Smooth muscle cell (in vitro differentiated cells): Measurements from ENCODE around the gene ATM. TPM values are rescaled to one million over a fixed set of nuclear protein-coding genes. Genes with fewer than 3 reads are reported as not detected.
"Not testable (repeated sequence)": the region's sequence is repeated elsewhere in the genome, so short reads cannot be mapped to it uniquely, and the experiment has no call there.

Experiments used
- DNase-seq: peaks from one replicate; lab custom pipeline; 2025; ENCODE audit not compliant: unreplicated experiment; lab: John Stamatoyannopoulos, UW
- H2AFZ ChIP-seq: fragments of 200-600 bp; sonication (generic); 2 replicates; pipeline ENCODE4 v1.6.0; 2016; ENCODE audit warnings: antibody characterized with exemption, low read depth, mild to moderate bottlenecking
- H3F3A ChIP-seq: fragments of 200-600 bp; sonication (generic); 2 replicates; pipeline ENCODE4 v1.6.0; 2017; ENCODE audit warnings: antibody characterized with exemption, low read depth
- H3K27ac ChIP-seq: fragments of 200-600 bp; sonication (generic); 2 replicates; pipeline ENCODE4 v1.5.1; 2016; ENCODE audit warnings: low read depth, mild to moderate bottlenecking
- H3K27me3 ChIP-seq: fragments of 200-600 bp; sonication (generic); 2 replicates; pipeline ENCODE4 v1.6.1; 2016; ENCODE audit warnings: low read depth, mild to moderate bottlenecking
- H3K36me3 ChIP-seq: fragments of 200-600 bp; sonication (generic); 2 replicates; pipeline ENCODE4 v1.5.1; 2016; ENCODE audit warnings: low read depth
- H3K4me1 ChIP-seq: fragments of 200-600 bp; sonication (generic); 2 replicates; pipeline ENCODE4 v1.5.1; 2016; ENCODE audit warnings: low read depth
- H3K4me2 ChIP-seq: fragments of 200-600 bp; sonication (generic); 2 replicates; pipeline ENCODE4 v1.6.0; 2016; ENCODE audit warnings: mild to moderate bottlenecking
- H3K4me3 ChIP-seq: fragments of 200-600 bp; sonication (generic); 2 replicates; pipeline ENCODE4 v1.5.1; 2016; ENCODE audit warnings: mild to moderate bottlenecking
- H3K79me2 ChIP-seq: fragments of 200-600 bp; sonication (generic); 2 replicates; pipeline ENCODE4 v1.6.0; 2016; ENCODE audit warnings: low read depth, mild to moderate bottlenecking
- H3K9ac ChIP-seq: fragments of 200-600 bp; sonication (generic); 2 replicates; pipeline ENCODE4 v1.6.0; 2016; ENCODE audit warnings: low read depth
- H3K9me3 ChIP-seq: fragments of 200-600 bp; sonication (generic); replicated peaks from 2 replicates; pipeline ENCODE4 v1.5.1; 2016; ENCODE audit warnings: low read depth
- H4K20me1 ChIP-seq: fragments of 200-600 bp; sonication (generic); 2 replicates; pipeline ENCODE4 v1.6.0; 2016; ENCODE audit warnings: low read depth
- WGBS: methylation state at CpG from one replicate; pipeline ENCODE4 v1.1.7; 2016; ENCODE audit warnings: low lambda C conversion rate; 5-methylcytosine and 5-hydroxymethylcytosine counted together
- polyA plus RNA-seq: library from polyadenylated mRNA; unstranded; fragments of >200 nt; fragmentation: Nextera tagmentation; extraction: Ambion mirVana; gene quantifications from 2 replicates; pipeline ENCODE4 v1.2.1, GENCODE V29; 2016
- total RNA-seq: library from RNA; depleted of rRNA; stranded (reverse); fragments of >200 nt; gene quantifications from 2 replicates; pipeline ENCODE4 v1.2.3, GENCODE V29; 2014
- TF ChIP-seq, protein P1 (sequence below): fragments of 200-600 bp; sonication (generic); IDR thresholded peaks from 2 replicates; pipeline ENCODE4 v1.5.1; 2017; ENCODE audit warnings: borderline replicate concordance, mild to moderate bottlenecking, antibody characterized with exemption; ENCODE audit not compliant: insufficient read depth, poor library complexity, severe bottlenecking

Gene ATM
- total and polyA plus RNA-seq, 2 experiments from 2014 or later = 7.6 to 64.6 TPM

GRCh38 chr11:108370315-108370714 lies 147.4 kb downstream of the ATM start:
- no peak overlapping the region for H2AFZ ChIP-seq
- H3F3A ChIP-seq = no peaks in the 10 kb centered on the region
- TF ChIP-seq, protein P1, sequence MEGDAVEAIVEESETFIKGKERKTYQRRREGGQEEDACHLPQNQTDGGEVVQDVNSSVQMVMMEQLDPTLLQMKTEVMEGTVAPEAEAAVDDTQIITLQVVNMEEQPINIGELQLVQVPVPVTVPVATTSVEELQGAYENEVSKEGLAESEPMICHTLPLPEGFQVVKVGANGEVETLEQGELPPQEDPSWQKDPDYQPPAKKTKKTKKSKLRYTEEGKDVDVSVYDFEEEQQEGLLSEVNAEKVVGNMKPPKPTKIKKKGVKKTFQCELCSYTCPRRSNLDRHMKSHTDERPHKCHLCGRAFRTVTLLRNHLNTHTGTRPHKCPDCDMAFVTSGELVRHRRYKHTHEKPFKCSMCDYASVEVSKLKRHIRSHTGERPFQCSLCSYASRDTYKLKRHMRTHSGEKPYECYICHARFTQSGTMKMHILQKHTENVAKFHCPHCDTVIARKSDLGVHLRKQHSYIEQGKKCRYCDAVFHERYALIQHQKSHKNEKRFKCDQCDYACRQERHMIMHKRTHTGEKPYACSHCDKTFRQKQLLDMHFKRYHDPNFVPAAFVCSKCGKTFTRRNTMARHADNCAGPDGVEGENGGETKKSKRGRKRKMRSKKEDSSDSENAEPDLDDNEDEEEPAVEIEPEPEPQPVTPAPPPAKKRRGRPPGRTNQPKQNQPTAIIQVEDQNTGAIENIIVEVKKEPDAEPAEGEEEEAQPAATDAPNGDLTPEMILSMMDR = no peak
- DNase-seq = no peak
- H3K36me3 ChIP-seq = no peaks in the 10 kb centered on the region
- no peak overlapping the region for H3K27ac ChIP-seq
- no peaks in the 10 kb centered on the region for H4K20me1 ChIP-seq
- no peaks in the 10 kb centered on the region for H3K27me3 ChIP-seq
- no peaks in the 10 kb centered on the region for H3K79me2 ChIP-seq
- no peak overlapping the region for H3K4me2 ChIP-seq
- H3K9ac ChIP-seq = no peak overlapping the region
- H3K4me1 ChIP-seq = no peaks in the 10 kb centered on the region
- no peak overlapping the region for H3K4me3 ChIP-seq
- H3K9me3 ChIP-seq = no peaks in the 10 kb centered on the region

DNA sequence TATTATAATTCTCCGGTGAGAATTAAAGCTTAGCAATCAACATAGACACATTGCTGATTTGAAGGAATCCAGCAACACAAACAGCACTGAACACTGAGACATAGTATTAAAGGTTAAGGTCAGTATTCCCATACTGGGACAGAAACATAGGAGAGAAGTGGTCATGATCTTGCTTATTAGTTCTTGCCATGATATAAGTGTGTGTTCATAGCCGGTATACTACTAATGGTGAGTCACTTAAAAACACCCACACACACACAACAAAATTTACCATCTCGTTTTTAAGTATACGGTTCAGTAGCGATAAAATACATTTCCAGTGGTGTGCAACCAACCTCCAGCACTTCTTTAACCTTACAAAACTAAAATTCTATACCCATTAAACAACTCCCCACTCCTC lies 148.1 kb downstream of the ATM start:
- Histone ChIP-seq H3F3A (no peaks in the 10 kb centered on the region), H3K27me3 (no peaks in the 10 kb centered on the region), H3K9me3 (no peaks in the 10 kb centered on the region), H2AFZ (no peak overlapping the region), H3K4me2 (no peak overlapping the region), H3K4me1 (no peaks in the 10 kb centered on the region), H4K20me1 (no peaks in the 10 kb centered on the region), H3K4me3 (no peak overlapping the region), H3K9ac (no peak overlapping the region), H3K79me2 (no peaks in the 10 kb centered on the region), H3K36me3 (no peaks in the 10 kb centered on the region), H3K27ac (no peak overlapping the region)
- 65% methylated on average over 5 of the region's 5 CpGs for WGBS
- TF ChIP-seq, protein P1 = no peak
- DNase-seq = no peak

- WGBS = 96% methylated on average over 24 of the region's 24 CpGs
- not testable (repeated sequence) for H3K79me2 ChIP-seq
Observed at GRCh38 chr11:108373505-108373904, 150.6 kb downstream of the ATM start.

DNA sequence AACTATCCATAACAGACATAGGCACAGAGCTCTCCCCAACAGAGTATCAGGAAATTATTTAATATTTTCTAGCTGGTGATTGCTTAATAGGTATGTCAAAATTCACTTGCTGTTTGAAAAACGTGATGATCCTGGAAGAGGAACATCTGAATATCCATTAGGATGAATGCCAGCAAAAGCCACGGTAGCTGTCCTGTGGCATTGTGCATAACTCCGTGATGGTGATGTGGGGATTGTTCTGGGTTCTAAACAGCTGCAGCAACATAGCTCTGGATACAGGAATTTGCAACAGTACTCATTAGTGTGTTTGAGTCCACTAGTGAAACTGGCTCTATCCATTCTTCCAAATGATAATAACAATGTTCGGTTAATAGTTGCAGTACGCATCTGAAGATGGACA lies 165.7 kb downstream of the ATM start:
- Histone ChIP-seq H3K36me3 (no peaks in the 10 kb centered on the region), H3K27me3 (no peaks in the 10 kb centered on the region), H3K9me3 (no peaks in the 10 kb centered on the region), H4K20me1 (no peaks in the 10 kb centered on the region), H3K4me1 (no peaks in the 10 kb centered on the region), H3K9ac (no peak overlapping the region), H3K27ac (no peak overlapping the region), H3K79me2 (no peaks in the 10 kb centered on the region), H3K4me3 (no peak overlapping the region), H3K4me2 (no peak overlapping the region), H3F3A (no peaks in the 10 kb centered on the region), H2AFZ (no peak overlapping the region)
- DNase-seq = no peak
- 91% methylated on average over 5 of the region's 5 CpGs for WGBS
- TF ChIP-seq, protein P1 = no peak

More at GRCh38 chr11:108373505-108373904, 150.6 kb downstream of the ATM start:
- H3K9me3 ChIP-seq, H3K27ac ChIP-seq, H3K4me2 ChIP-seq, H3K9ac ChIP-seq, DNase-seq, H3K36me3 ChIP-seq, H3K4me3 ChIP-seq, H2AFZ ChIP-seq, H4K20me1 ChIP-seq, H3F3A ChIP-seq, H3K4me1 ChIP-seq, H3K27me3 ChIP-seq: not testable (repeated sequence)
